ENCODE results near the gene KLC1.

KLC1 gene

GRCh38 chr14:103693515-103693914 lies 64.5 kb downstream of the KLC1 start:
- TF ChIP-seq CTCF (IDR thresholded peaks at IDR 0.05; ENCODE audit: low read depth, low read length), result no peak
- no peak overlapping the region for H3K4me3 ChIP-seq (replicated peaks in 1 of 2; ENCODE audit: low read depth in 2 of 2, low read length in 2 of 2)
- no peak for DNase-seq (ENCODE audit: low read depth in 2 of 2)

- DNase-seq (ENCODE audit: low read depth in 2 of 2), result no peak
- no peak overlapping the region for H3K4me3 ChIP-seq (replicated peaks in 1 of 2; ENCODE audit: low read depth in 2 of 2, low read length in 2 of 2)
- no peak for TF ChIP-seq CTCF (IDR thresholded peaks at IDR 0.05; ENCODE audit: low read depth, low read length)
These were observed 65.6 kb downstream of the KLC1 start for GRCh38 chr14:103694572-103695026.

DNA sequence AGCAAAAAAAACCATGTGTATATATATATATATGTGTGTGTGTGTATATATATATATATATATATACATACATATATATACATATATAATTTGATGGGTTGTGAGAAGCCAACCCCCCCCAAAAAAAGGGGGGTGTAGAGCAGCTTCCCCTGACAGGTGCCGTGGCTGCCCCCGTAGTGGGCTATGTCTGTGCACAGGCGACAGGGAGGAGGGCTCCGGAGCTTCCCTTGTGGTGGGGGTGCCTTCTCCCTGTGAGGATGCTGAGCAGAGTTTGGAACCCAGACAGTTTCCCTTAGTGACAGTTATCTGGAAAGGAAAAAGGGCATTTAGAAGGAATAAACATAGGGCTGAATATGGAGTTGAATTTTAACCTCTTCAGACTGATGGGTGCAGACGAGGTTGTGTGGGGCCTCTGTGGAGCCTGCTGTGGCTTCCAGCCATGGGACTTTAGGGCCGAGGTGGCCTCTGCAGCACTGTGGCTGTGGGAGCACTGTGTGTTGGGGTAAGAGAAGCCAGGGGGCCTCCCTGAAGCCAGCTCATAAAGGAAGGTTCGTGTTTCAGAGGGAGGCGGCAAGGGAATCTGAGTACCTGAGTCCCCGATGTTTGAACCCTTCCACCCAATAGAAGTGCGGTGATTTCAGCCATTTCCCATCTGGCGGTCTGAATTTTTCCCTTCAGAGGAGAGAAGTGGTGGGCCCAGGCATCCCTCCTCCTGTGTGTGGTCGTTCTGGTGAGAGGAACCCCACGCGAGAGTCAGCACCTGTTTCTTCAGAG lies 66.5 kb downstream of the KLC1 start:
- TF ChIP-seq CTCF (IDR thresholded peaks at IDR 0.05; ENCODE audit: low read depth, low read length), result no peak
- H3K4me3 ChIP-seq (replicated peaks in 1 of 2; ENCODE audit: low read depth in 2 of 2, low read length in 2 of 2), result no peak overlapping the region
- no peak for DNase-seq (ENCODE audit: low read depth in 2 of 2)

DNA sequence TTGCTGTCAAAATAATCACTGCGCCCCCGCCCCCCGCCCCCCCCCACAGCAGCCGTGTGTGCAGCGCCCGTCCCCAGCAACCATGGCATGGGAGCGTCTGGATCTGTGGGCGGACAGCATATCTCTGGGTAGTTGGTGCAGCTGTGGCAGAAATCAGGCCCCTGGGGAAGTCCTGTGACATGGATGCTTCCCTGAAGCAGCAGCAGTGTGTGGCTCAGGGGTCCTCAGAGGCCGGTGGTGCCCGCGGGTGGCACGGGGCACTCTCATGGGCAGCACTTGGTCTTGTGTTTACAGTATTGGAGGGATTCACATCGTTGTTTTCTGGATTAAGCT lies 67.0 kb downstream of the KLC1 start:
- no peak for DNase-seq (ENCODE audit: low read depth in 2 of 2)
- H3K4me3 ChIP-seq (replicated peaks in 1 of 2; ENCODE audit: low read depth in 2 of 2, low read length in 2 of 2), result no peak overlapping the region
- TF ChIP-seq CTCF (IDR thresholded peaks at IDR 0.05; ENCODE audit: low read depth, low read length), result no peak

- TF ChIP-seq CTCF (IDR thresholded peaks at IDR 0.05; ENCODE audit: low read depth, low read length), result no peak
- peak; percentile 44 to 51 for DNase-seq (ENCODE audit: low read depth in 2 of 2)
These were observed 67.6 kb downstream of the KLC1 start for GRCh38 chr14:103696466-103697071.

GRCh38 chr14:103697206-103697602 lies 68.2 kb downstream of the KLC1 start:
- no peak overlapping the region for H3K4me3 ChIP-seq (replicated peaks in 1 of 2; ENCODE audit: low read depth in 2 of 2, low read length in 2 of 2)
- no peak for DNase-seq (ENCODE audit: low read depth in 2 of 2)
- TF ChIP-seq CTCF (IDR thresholded peaks at IDR 0.05; ENCODE audit: low read depth, low read length), result no peak

More at GRCh38 chr14:103696466-103697071, 67.6 kb downstream of the KLC1 start:
- no peak overlapping the region for H3K4me3 ChIP-seq (replicated peaks in 1 of 2; ENCODE audit: low read depth in 2 of 2, low read length in 2 of 2)

Measured in cardiac fibroblast (primary cell).